TTC549 (cell line): Measurements from ENCODE around the gene SLC26A11.
"Not testable (repeated sequence)": the region's sequence is repeated elsewhere in the genome, so short reads cannot be mapped to it uniquely, and the experiment has no call there.

ENCODE experiments used
- FAIRE-seq: peaks from 2 replicates; lab custom pipeline; 2012; peaks lifted over from hg19 to GRCh38; lab: Jason Lieb, UNC

The SLC26A11 gene

GRCh38 chr17:80262291-80262690, 42.1 kb downstream of the SLC26A11 start:
- no peak for FAIRE-seq

- FAIRE-seq: no peak
These were observed 42.6 kb downstream of the SLC26A11 start for GRCh38 chr17:80262775-80263244.

- FAIRE-seq: no peak
These were observed 43.3 kb downstream of the SLC26A11 start for GRCh38 chr17:80263253-80264204.

- no peak for FAIRE-seq
These were observed 44.2 kb downstream of the SLC26A11 start for GRCh38 chr17:80264205-80265075.

- no peak for FAIRE-seq
These were observed 45.2 kb downstream of the SLC26A11 start for GRCh38 chr17:80265205-80266068.

GRCh38 chr17:80267391-80267790, 47.2 kb downstream of the SLC26A11 start:
- FAIRE-seq: no peak

- no peak for FAIRE-seq
These were observed 48.2 kb downstream of the SLC26A11 start for GRCh38 chr17:80268427-80268826.

- no peak for FAIRE-seq
These were observed 49.2 kb downstream of the SLC26A11 start for GRCh38 chr17:80269405-80269807.

- no peak for FAIRE-seq
These were observed 49.9 kb downstream of the SLC26A11 start for GRCh38 chr17:80270104-80270503.

- FAIRE-seq: no peak
These were observed 50.6 kb downstream of the SLC26A11 start for GRCh38 chr17:80270836-80271235.

GRCh38 chr17:80272366-80272765, 52.1 kb downstream of the SLC26A11 start:
- FAIRE-seq: no peak

- no peak for FAIRE-seq
These were observed 54.1 kb downstream of the SLC26A11 start for GRCh38 chr17:80274331-80274730.

GRCh38 chr17:80274871-80275449, 54.7 kb downstream of the SLC26A11 start:
- no peak for FAIRE-seq

GRCh38 chr17:80275857-80276256, 55.6 kb downstream of the SLC26A11 start:
- not testable (repeated sequence) for FAIRE-seq

GRCh38 chr17:80277751-80278671, 57.8 kb downstream of the SLC26A11 start:
- no peak for FAIRE-seq

GRCh38 chr17:80279895-80280294, 59.7 kb downstream of the SLC26A11 start:
- no peak for FAIRE-seq

- no peak for FAIRE-seq
These were observed 61.3 kb downstream of the SLC26A11 start for GRCh38 chr17:80281516-80281915.

GRCh38 chr17:80283116-80283852, 63.1 kb downstream of the SLC26A11 start:
- no peak for FAIRE-seq

GRCh38 chr17:80284631-80285030, 64.4 kb downstream of the SLC26A11 start:
- no peak for FAIRE-seq
